HG03196 (cell line): ENCODE results near the gene CYFIP1.

Experiments used
- ATAC-seq: cut with Tn5 transposase; IDR thresholded peaks from one replicate; pipeline ENCODE4 v1.9.1; 2021; ENCODE audit not compliant: unreplicated experiment

CYFIP1 gene

GRCh38 chr15:22891426-22892210 lies 88.5 kb downstream of the CYFIP1 start:
- no peak for ATAC-seq

GRCh38 chr15:22890296-22890695 lies 89.9 kb downstream of the CYFIP1 start:
- no peak for ATAC-seq

GRCh38 chr15:22889146-22889818 lies 90.9 kb downstream of the CYFIP1 start:
- ATAC-seq: no peak

GRCh38 chr15:22888120-22888859 lies 91.9 kb downstream of the CYFIP1 start:
- no peak for ATAC-seq

- ATAC-seq: no peak
Observed at GRCh38 chr15:22887157-22887951, 92.8 kb downstream of the CYFIP1 start.

GRCh38 chr15:22885120-22885519 lies 95.0 kb downstream of the CYFIP1 start:
- ATAC-seq: no peak

GRCh38 chr15:22884344-22884743 lies 95.8 kb downstream of the CYFIP1 start:
- ATAC-seq: no peak

- no peak for ATAC-seq
Observed at GRCh38 chr15:22883196-22883595, 97.0 kb downstream of the CYFIP1 start.

GRCh38 chr15:22881739-22882440 lies 98.3 kb downstream of the CYFIP1 start:
- no peak for ATAC-seq

GRCh38 chr15:22880981-22881738 lies 99.0 kb downstream of the CYFIP1 start:
- no peak for ATAC-seq

- no peak for ATAC-seq
Observed at GRCh38 chr15:22880068-22880980, 99.8 kb downstream of the CYFIP1 start.

GRCh38 chr15:22878103-22878502 lies 102.1 kb downstream of the CYFIP1 start:
- ATAC-seq: no peak

- ATAC-seq: no peak
Observed at GRCh38 chr15:22877607-22878006, 102.6 kb downstream of the CYFIP1 start.

GRCh38 chr15:22877117-22877516 lies 103.1 kb downstream of the CYFIP1 start:
- no peak for ATAC-seq

- no peak for ATAC-seq
Observed at GRCh38 chr15:22874966-22875365, 105.2 kb downstream of the CYFIP1 start.

- no peak for ATAC-seq
Observed at GRCh38 chr15:22874256-22874655, 105.9 kb downstream of the CYFIP1 start.

- ATAC-seq: no peak
Observed at GRCh38 chr15:22873841-22874240, 106.3 kb downstream of the CYFIP1 start.

- no peak for ATAC-seq
Observed at GRCh38 chr15:22872936-22873701, 107.0 kb downstream of the CYFIP1 start.
